Cardiac fibroblast (primary cell): ENCODE data around the gene MLLT11.

ENCODE experiments used
- DNase-seq, 2 donors: peaks; one replicate each; pipeline versions ENCODE4 v3.0.0 to v3.0.0-alpha.2; 2010; ENCODE audit warnings: low read depth in 2 of 2
- H3K4me3 ChIP-seq, 2 donors: replicated peaks in 1 of 2; 1 replicate in 1 of 2; 2 replicates in 1 of 2; pipeline ENCODE4 v1.5.1; 2011; ENCODE audit warnings: low read depth in 2 of 2, low read length in 2 of 2, mild to moderate bottlenecking in 2 of 2, moderate library complexity in 1 of 2
- TF ChIP-seq, protein P1 (sequence below): IDR thresholded peaks from one replicate; pipeline ENCODE4 v1.5.1; 2011; ENCODE audit warnings: low read depth, mild to moderate bottlenecking, low read length, inconsistent platforms

Gene MLLT11

DNA sequence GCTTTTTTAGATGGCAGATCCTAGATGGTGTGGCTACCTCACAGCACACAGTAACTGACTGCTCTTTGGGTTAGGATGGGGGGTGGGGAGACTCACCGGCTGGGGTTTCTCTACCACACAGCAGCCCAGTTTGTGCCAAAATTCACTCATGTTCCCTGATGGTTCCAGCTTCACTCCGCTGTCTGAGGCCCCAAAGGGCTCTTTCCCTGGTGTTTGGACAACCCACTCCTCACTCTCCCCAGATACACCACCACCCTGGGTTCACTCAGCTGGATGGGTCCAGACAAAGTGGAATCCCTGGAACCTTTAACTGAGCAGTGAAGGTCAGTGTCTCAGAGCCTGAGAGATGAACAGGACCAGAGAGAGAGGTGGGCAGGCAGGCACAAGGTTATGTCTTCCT, 4.6 kb upstream of the MLLT11 start:
- DNase-seq, result no peak
- TF ChIP-seq, protein P1, sequence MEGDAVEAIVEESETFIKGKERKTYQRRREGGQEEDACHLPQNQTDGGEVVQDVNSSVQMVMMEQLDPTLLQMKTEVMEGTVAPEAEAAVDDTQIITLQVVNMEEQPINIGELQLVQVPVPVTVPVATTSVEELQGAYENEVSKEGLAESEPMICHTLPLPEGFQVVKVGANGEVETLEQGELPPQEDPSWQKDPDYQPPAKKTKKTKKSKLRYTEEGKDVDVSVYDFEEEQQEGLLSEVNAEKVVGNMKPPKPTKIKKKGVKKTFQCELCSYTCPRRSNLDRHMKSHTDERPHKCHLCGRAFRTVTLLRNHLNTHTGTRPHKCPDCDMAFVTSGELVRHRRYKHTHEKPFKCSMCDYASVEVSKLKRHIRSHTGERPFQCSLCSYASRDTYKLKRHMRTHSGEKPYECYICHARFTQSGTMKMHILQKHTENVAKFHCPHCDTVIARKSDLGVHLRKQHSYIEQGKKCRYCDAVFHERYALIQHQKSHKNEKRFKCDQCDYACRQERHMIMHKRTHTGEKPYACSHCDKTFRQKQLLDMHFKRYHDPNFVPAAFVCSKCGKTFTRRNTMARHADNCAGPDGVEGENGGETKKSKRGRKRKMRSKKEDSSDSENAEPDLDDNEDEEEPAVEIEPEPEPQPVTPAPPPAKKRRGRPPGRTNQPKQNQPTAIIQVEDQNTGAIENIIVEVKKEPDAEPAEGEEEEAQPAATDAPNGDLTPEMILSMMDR, result no peak
- no peak overlapping the region for H3K4me3 ChIP-seq

DNA sequence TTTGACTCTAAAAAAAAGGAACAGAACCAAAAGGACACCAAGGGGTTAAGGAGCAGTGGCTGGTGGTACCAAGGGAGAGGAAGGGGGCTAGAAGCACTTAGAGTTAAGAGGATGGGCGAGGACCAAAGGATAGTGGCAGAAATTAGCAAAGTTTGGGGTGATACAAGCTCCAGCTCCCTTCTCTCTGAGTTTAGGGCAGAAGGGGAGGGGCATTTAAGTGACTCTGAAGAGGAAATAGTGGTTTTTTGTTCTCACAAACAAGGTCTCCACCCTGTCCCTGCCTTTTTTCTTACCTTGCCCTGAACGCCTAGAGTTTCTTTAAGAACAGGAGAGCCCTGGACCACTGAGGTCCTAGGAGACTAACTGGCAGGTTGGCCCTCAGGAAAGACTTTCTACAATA, 4.0 kb upstream of the MLLT11 start:
- TF ChIP-seq, protein P1, result no peak
- DNase-seq, result no peak
- no peak overlapping the region for H3K4me3 ChIP-seq

DNA sequence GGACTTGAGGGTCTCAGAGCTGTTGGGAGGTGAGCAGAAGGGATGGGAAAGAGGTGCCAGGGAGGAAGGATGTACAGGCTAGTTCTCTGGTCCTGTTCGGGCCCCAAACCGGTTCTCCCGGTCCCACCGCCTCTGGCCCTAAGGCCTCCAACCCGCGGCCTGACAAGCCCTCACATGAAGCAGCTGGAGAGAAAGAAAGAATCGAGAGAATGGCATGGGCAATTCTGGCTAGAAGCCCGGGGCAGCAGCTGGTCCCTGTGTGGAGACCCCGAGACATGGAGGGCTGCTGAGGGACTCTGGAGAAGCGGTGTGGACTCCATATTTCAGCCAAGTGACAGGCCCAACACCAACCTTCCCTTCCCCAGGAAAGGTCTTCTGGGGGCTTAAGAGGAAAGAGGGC, 1.5 kb upstream of the MLLT11 start:
- DNase-seq, result peak; percentile 17 to 40
- peak overlapping the region; percentile 83 to 94 for H3K4me3 ChIP-seq
- TF ChIP-seq, protein P1, result no peak

DNA sequence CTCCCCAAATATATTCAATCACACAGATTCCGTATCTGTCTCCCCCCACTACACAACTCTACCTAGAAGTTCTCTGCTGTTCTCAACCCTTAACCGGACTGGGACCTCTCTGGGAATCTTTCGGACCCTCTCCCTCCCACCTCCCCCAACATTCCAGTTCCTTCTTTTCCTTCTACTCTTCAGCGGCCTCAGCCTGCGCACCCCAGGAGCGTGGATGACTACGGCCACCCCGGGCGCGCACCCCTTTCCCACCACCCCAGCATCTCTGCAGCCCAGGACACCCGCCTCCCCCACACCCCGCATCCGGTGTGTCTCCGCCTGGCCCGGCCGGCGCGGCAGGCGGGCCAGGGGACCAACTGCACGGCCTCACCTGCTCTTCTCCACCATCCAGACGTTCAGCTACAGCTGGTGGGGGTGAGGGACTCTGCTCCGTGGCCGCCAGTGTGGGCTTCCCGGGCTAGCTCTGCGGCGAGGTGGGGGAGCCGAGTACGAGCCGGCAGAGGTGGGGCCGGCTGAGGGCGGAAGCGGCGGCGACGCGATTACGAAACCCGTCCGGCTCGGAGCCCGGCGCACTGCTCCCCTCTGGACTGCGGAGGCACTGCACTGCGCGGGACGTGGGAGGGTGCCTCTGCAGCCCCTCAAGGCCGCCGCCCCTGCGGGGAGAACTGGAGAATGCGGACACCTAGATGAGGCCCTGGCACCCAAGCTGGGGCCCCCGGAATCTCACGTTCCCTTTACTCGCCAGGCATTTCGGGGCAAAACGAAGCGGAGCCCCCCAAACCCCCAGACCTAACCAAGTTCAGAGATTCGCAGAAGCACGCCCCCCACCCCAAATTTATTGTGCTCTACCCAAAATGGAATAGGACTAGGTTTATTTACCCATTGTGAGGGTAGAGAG, 839 bp upstream of the MLLT11 start, which contains the start of gene CDC42SE1:
TSS of gene CDC42SE1 (minus strand) at position 514 of the 898 bp plus-strand sequence. CDS start 3,892 bp downstream, outside the sequence.
- peak within 1 kb of the TSS; percentile 83 to 94 for H3K4me3 ChIP-seq
- TF ChIP-seq, protein P1, result peak; percentile 73

DNA sequence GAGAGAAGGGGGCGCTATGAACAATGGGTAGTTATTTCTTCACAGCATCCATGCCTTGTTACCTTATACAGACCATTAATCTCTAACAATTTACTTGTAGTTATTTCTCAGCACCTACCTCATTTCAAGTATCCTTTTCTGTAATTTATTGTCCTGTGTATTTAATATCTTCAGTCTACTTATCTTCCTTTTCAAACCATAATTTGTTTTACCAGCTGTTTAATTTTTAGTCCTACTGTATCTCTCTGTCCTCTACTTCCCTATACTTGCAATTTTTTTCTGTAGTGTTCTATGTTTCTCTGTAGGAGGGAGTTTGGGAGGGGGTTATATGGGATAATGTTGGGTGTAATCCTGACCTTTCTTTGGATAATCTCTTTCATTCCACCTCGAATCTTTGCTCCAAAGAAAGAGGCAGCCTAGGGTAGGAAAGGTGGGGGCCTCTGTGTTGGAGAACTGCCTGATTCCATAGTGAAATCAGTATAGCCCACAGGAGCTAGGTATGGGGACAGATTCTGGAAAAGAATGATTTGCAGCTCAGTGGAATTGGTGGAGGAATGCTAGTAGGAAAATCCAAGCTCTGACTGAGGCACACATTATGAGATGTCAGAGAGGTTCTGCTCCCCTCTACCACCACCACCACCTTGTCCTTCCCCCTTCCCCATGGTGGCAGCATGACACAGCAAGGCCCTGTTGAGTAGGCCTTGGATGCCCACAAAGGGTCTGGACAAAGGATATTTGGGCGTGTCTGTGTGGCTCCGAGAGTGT, 642 bp downstream of the MLLT11 start:
- DNase-seq, result peak in 1 of 2 donors; percentile 31
- peak overlapping the region; percentile 83 to 94 for H3K4me3 ChIP-seq
- TF ChIP-seq, protein P1, result no peak

More for the DNA sequence above, 839 bp upstream of the MLLT11 start, which contains the start of gene CDC42SE1:
- DNase-seq, result peak; percentile 83 to 85

DNA sequence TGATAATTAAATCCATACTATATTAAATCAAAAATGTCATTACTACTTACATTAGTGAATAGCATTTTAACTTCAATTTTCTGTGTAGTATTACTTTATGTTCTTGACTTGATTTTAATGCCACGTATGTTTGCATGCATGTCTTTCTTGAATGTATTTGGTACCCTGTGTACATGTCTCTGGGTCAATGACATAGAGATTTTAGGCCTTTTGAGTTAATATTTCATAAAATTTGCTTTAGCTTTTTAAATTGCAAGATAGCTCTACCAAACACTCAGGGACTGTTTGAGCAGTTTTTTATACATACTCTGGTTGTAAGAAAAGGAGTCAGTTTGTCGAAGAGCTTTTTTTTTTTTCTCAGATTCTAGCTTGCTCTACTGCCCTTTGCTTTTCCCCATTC, 1.5 kb downstream of the MLLT11 start:
- TF ChIP-seq, protein P1, result no peak
- DNase-seq, result no peak
- H3K4me3 ChIP-seq, result peak overlapping the region in 1 of 2 donors; percentile 94
